HT-29 (cell line): ENCODE data around the gene MIS18BP1. TPM values are rescaled to one million over a fixed set of nuclear protein-coding genes. Genes with fewer than 3 reads are reported as not detected.

Experiments used
- small RNA-seq: library from RNA; depleted of rRNA; stranded (forward); fragments of <200 nt; gene quantifications from one replicate; pipeline ENCODE3, GENCODE V24; 2014
- total RNA-seq: library from RNA; depleted of rRNA; stranded (reverse); fragments of >200 nt; shearing (Covaris generic); gene quantifications from 2 replicates; pipeline ENCODE4 v1.2.3, GENCODE V29; 2014; rRNA removed

MIS18BP1 gene
- total RNA-seq, 1 experiment from 2014 or later: 13.4 TPM

Small RNAs within 50 kb of the gene (small RNA-seq; reads per million reads assigned to genes)
- not detected for gene RNU6-552P

Other genes starting within 250 kb of the MIS18BP1 start
- 7.6 and 9.8 TPM in 2 replicates for gene PRPF39, start 169.1 kb downstream of the MIS18BP1 start, total RNA-seq
- 13.4 and 15.8 TPM in 2 replicates for gene FKBP3, start 118.7 kb downstream of the MIS18BP1 start, total RNA-seq
- gene FANCM, start 117.3 kb downstream of the MIS18BP1 start, total RNA-seq: 4.4 and 4.5 TPM in 2 replicates